ENCODE data around the gene HS6ST3.

DNA sequence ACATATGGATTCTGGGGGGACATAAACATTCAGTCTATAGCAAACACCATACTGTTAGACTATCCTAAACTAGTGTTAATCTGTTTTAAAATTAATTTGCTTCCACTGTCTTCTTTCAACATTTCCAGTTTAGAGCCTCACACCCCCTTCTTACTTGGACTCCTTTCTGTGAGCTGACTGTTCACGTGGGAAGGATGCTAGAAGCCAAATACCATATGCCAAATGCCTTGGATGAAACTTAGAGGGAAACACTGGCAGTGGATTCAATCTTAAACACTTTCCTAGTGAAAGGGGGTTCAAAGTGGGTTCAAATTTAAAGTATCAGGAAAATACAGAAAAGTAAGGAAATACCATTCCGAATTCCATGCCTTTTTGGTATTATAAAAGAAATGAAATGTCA is 113.6 kb downstream of the HS6ST3 start:
- no peak for TF ChIP-seq FOXA1 (IDR thresholded peaks at IDR 0.05)
- TF ChIP-seq SP1 (IDR thresholded peaks at IDR 0.05) = no peak
- TF ChIP-seq SUZ12 (IDR thresholded peaks at IDR 0.05) = no peak
- TF ChIP-seq FOXM1 (IDR thresholded peaks at IDR 0.05; ENCODE audit: borderline replicate concordance) = no peak
- TF ChIP-seq L3MBTL2 (conservative IDR thresholded peaks at IDR 0.05) = no peak
- TF ChIP-seq, protein P1, sequence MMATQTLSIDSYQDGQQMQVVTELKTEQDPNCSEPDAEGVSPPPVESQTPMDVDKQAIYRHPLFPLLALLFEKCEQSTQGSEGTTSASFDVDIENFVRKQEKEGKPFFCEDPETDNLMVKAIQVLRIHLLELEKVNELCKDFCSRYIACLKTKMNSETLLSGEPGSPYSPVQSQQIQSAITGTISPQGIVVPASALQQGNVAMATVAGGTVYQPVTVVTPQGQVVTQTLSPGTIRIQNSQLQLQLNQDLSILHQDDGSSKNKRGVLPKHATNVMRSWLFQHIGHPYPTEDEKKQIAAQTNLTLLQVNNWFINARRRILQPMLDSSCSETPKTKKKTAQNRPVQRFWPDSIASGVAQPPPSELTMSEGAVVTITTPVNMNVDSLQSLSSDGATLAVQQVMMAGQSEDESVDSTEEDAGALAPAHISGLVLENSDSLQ (IDR thresholded peaks at IDR 0.05) = no peak
- TF ChIP-seq BHLHE40 (IDR thresholded peaks at IDR 0.05; ENCODE audit: borderline replicate concordance) = no peak
- no peak for TF ChIP-seq ELF4 (IDR thresholded peaks at IDR 0.05)
- TF ChIP-seq LEF1 (IDR thresholded peaks at IDR 0.05; ENCODE audit: borderline replicate concordance) = no peak
- no peak for TF ChIP-seq HDGF (IDR thresholded peaks at IDR 0.05; ENCODE audit: borderline replicate concordance)
- no peak for TF ChIP-seq FOXK2 (IDR thresholded peaks at IDR 0.05)

Measured in HEK293T (cell line).